Glutamatergic neuron (in vitro differentiated cells): ENCODE measurements around the gene TLR9. TPM values are rescaled to one million over a fixed set of nuclear protein-coding genes. Genes with fewer than 3 reads are reported as not detected.

Experiments
- DNase-seq: peaks from one replicate; pipeline ENCODE4 v3.0.0; 2022
- H3K27ac Mint-ChIP-seq: one replicate; pipeline ENCODE4 v1.8.0; 2020; ENCODE audit warnings: mild to moderate bottlenecking, mixed read lengths, inconsistent platforms; ENCODE audit not compliant: unreplicated experiment
- H3K27me3 Mint-ChIP-seq: one replicate; pipeline ENCODE4 v1.8.0; 2020; ENCODE audit warnings: mild to moderate bottlenecking, moderate library complexity, mixed read lengths, inconsistent platforms; ENCODE audit not compliant: unreplicated experiment
- H3K36me3 Mint-ChIP-seq: one replicate; pipeline ENCODE4 v1.8.0; 2020; ENCODE audit warnings: mild to moderate bottlenecking, mixed read lengths, inconsistent platforms; ENCODE audit not compliant: unreplicated experiment
- H3K4me1 Mint-ChIP-seq: one replicate; pipeline ENCODE4 v1.8.0; 2020; ENCODE audit warnings: mild to moderate bottlenecking, low read depth, mixed read lengths, inconsistent platforms; ENCODE audit not compliant: unreplicated experiment
- H3K4me3 Mint-ChIP-seq: one replicate; pipeline ENCODE4 v1.8.0; 2020; ENCODE audit warnings: mild to moderate bottlenecking, mixed read lengths, inconsistent platforms; ENCODE audit not compliant: unreplicated experiment
- H3K9me3 Mint-ChIP-seq: one replicate; pipeline ENCODE4 v1.8.0; 2020; ENCODE audit warnings: mild to moderate bottlenecking, moderate library complexity, mixed read lengths, inconsistent platforms; ENCODE audit not compliant: unreplicated experiment
- total RNA-seq: library from RNA; stranded (reverse); fragmentation: NEBNext Ultra II Directional; extraction: Animal tissue kit (Norgen Biotek cat#: 25700); gene quantifications from one replicate; pipeline ENCODE4 v1.2.1, GENCODE V29; 2021; ENCODE audit not compliant: unreplicated experiment
- TF ChIP-seq, protein P1 (sequence below): fragments of 200-600 bp; sonication (generic); IDR thresholded peaks from one replicate; pipeline ENCODE4 v1.5.0; 2021; ENCODE audit not compliant: partially characterized antibody, unreplicated experiment

Gene TLR9
- total RNA-seq, 1 donor from 2014 or later, result 0.37 TPM

GRCh38 chr3:52200981-52201679, 24.3 kb downstream of the TLR9 start:
- H3K4me3 Mint-ChIP-seq, result no peak overlapping the region
- peaks cover 7% of the 10 kb centered on the region for H3K27me3 Mint-ChIP-seq
- TF ChIP-seq, protein P1, sequence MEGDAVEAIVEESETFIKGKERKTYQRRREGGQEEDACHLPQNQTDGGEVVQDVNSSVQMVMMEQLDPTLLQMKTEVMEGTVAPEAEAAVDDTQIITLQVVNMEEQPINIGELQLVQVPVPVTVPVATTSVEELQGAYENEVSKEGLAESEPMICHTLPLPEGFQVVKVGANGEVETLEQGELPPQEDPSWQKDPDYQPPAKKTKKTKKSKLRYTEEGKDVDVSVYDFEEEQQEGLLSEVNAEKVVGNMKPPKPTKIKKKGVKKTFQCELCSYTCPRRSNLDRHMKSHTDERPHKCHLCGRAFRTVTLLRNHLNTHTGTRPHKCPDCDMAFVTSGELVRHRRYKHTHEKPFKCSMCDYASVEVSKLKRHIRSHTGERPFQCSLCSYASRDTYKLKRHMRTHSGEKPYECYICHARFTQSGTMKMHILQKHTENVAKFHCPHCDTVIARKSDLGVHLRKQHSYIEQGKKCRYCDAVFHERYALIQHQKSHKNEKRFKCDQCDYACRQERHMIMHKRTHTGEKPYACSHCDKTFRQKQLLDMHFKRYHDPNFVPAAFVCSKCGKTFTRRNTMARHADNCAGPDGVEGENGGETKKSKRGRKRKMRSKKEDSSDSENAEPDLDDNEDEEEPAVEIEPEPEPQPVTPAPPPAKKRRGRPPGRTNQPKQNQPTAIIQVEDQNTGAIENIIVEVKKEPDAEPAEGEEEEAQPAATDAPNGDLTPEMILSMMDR, result no peak
- no peaks in the 10 kb centered on the region for H3K36me3 Mint-ChIP-seq
- H3K9me3 Mint-ChIP-seq, result peaks cover 3% of the 10 kb centered on the region
- H3K4me1 Mint-ChIP-seq, result peaks cover 13% of the 10 kb centered on the region
- no peak for DNase-seq
- H3K27ac Mint-ChIP-seq, result no peak overlapping the region

GRCh38 chr3:52198643-52199608, 26.5 kb downstream of the TLR9 start:
- Mint-ChIP-seq H3K27me3 (peaks cover 7% of the 10 kb centered on the region), H3K4me1 (peaks cover 13% of the 10 kb centered on the region), H3K4me3 (peak overlapping the region; percentile 99), H3K9me3 (peaks cover 4% of the 10 kb centered on the region), H3K36me3 (no peaks in the 10 kb centered on the region), H3K27ac (peak overlapping the region; percentile 69)
- TF ChIP-seq, protein P1, result no peak
- DNase-seq, result no peak

DNA sequence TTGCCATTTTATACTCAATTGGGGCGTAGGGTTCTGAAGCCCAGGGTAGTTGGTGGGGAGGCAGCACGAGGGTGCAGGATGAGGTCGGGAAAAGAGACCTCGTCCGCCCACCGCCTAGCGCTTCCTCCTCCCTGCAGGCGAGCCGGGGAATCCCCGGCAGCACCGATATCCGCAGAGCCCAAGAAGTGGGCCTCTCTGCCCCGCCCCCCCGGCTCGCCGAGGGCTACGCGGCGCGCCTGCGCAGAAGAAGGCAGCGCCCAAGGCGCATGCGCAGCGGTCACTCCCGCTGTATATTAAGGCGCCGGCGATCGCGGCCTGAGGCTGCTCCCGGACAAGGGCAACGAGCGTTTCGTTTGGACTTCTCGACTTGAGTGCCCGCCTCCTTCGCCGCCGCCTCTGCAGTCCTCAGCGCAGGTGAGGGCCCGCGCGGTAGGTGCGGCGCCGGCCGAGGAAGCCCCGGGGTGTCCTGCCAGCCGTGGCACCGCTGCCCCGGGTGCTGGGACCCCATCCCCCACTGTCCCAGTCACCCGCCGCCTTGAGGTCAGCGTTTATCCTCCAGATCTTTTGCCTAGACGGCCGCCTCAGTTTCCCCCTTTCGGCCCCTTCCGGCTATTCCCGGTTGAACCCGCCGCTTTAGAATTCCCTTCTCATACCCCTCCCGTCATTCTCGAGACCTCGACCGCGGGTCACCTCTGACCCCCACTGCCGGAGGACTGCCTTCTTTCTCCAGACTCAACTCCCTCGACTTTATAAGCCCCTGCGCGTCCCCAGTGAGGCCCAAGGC, 27.4 kb downstream of the TLR9 start, which contains the start of gene ALAS1:
Gene ALAS1 (plus strand): TSS at position 319 of the 784 bp plus-strand sequence. CDS start 1,082 bp downstream, outside the sequence.
- Mint-ChIP-seq H3K4me1 (peaks cover 13% of the 10 kb centered on the region), H3K27me3 (peaks cover 7% of the 10 kb centered on the region), H3K27ac (peak within 1 kb of the TSS; percentile 73), H3K36me3 (no peaks in the 10 kb centered on the region), H3K4me3 (peak within 1 kb of the TSS; percentile 99), H3K9me3 (peaks cover 4% of the 10 kb centered on the region)
- TF ChIP-seq, protein P1, result peak; percentile 34
- DNase-seq, result peak; percentile 93

- Mint-ChIP-seq H3K36me3 (no peaks in the 10 kb centered on the region), H3K4me3 (peak overlapping the region; percentile 80), H3K27ac (peak overlapping the region; percentile 73), H3K4me1 (peaks cover 13% of the 10 kb centered on the region), H3K9me3 (peaks cover 6% of the 10 kb centered on the region), H3K27me3 (peaks cover 7% of the 10 kb centered on the region)
- DNase-seq, result no peak
- TF ChIP-seq, protein P1, result no peak
These were observed 28.0 kb downstream of the TLR9 start for GRCh38 chr3:52197499-52197841.
